RWPE1 (cell line): ENCODE results near the gene ANKS1A.
A peak's percentile ranks its signal among the peaks of the same experiment; 100 is the strongest.
"Not testable (repeated sequence)": the region's sequence is repeated elsewhere in the genome, so short reads cannot be mapped to it uniquely, and the experiment has no call there.

Experiments used
- CTCF ChIA-PET: fragments of 350-600 bp; sonication (Branson Sonifier 250); formaldehyde crosslinking; extraction: SDS; loops from one replicate; lab custom pipeline; 2021; lab: Yijun Ruan, JAX
- POLR2A ChIA-PET: fragments of 400-600 bp; formaldehyde crosslinking; extraction: SDS; loops from one replicate; lab custom pipeline; 2020; ENCODE audit warnings: antibody characterized with exemption; ENCODE audit not compliant: low non-redundant PET; lab: Yijun Ruan, JAX
- DNase-seq: peaks from one replicate; pipeline ENCODE4 v3.0.0; 2012; ENCODE audit warnings: low spot score
- H3K27ac ChIP-seq: fragments of 450-650 bp; 2 replicates; pipeline ENCODE4 v1.5.1; 2017
- TF ChIP-seq, protein P1 (sequence below): fragments of 450-650 bp; conservative IDR thresholded peaks from 2 replicates; pipeline ENCODE4 v1.5.1; 2017; ENCODE audit warnings: low read depth, mild to moderate bottlenecking

Gene ANKS1A

DNA sequence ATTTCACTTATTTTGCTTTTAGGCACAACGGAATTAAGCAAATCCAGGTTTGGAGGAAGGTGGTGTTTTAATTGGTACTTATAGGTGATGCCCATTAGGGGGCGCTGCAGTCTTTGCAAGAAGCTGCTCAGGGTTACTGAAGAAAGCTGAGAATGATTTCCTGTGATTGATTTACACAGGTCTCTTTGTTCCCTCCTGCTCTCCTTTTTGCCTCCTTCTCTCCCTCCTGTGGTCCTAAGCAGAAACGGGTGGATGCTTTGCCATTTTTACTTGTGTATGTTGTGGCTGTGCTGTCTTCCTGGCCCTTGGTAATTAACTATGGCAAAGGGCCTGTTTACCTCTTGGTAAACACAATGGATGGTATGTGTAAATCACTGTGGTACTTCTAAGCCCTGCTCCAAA is 97.8 kb downstream of the ANKS1A start:
- H3K27ac ChIP-seq, result no peak overlapping the region
- TF ChIP-seq, protein P1, sequence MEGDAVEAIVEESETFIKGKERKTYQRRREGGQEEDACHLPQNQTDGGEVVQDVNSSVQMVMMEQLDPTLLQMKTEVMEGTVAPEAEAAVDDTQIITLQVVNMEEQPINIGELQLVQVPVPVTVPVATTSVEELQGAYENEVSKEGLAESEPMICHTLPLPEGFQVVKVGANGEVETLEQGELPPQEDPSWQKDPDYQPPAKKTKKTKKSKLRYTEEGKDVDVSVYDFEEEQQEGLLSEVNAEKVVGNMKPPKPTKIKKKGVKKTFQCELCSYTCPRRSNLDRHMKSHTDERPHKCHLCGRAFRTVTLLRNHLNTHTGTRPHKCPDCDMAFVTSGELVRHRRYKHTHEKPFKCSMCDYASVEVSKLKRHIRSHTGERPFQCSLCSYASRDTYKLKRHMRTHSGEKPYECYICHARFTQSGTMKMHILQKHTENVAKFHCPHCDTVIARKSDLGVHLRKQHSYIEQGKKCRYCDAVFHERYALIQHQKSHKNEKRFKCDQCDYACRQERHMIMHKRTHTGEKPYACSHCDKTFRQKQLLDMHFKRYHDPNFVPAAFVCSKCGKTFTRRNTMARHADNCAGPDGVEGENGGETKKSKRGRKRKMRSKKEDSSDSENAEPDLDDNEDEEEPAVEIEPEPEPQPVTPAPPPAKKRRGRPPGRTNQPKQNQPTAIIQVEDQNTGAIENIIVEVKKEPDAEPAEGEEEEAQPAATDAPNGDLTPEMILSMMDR, result peak; percentile 72
- DNase-seq, result peak; percentile 51
- CTCF ChIA-PET, result interaction anchor here (0.5 to 2.2 kb wide), 12 partner anchors 15 to 293 kb away, joined by 3 to 21 read pairs (median 4); no protein-coding TSS in a partner anchor
- POLR2A ChIA-PET, result no interaction called here

DNA sequence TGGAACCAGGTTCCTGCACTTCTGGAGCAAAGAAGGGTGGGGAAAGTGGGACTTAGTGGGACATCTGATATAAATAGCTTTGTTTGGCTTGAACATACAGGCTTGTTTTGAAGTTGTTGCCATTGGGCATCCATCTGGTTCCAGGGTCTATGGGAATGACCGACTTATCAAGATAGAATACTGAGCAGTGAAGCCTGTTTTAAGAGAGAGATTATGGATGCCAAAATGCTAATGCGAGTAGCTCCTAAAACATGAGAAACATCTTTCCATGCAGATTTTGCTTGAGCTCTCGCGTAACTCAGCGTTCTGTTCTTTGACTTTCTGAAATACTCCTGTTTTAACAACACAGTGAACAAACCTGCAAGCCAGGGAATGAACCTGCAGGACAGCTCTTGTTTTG is 98.5 kb downstream of the ANKS1A start:
- TF ChIP-seq, protein P1, result no peak
- DNase-seq, result no peak
- POLR2A ChIA-PET, result no interaction called here
- no peak overlapping the region for H3K27ac ChIP-seq
- CTCF ChIA-PET, result interaction anchor here (0.9 to 2.2 kb wide), 6 partner anchors 38 to 163 kb away, joined by 3 to 21 read pairs (median 4); no protein-coding TSS in a partner anchor

DNA sequence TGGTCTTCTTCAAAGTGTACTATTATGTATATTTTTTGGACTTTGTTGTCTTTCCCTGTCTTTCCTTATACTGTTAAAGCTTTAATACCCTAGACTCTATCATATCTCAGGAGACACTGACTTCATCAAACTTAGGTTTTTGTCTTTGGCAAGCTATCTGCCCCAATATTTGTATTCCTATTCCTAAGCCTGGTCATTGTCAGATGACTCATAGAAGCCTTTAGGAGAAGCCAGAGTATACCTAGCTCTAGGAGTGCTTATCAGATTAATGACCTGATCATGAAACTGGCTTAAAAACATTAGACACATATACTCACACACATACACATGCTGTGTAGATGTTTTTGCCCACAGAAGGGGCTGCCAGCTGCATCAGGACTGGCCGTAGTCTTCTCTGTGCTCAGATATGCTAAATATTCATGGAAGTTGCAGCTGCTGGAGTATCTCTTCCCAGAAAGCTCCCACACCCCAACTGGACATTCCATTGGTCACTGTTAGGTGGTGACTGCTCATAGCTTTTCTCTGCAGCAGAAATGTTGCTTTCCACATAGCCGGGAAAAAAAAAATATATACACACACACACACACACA is 102.0 kb downstream of the ANKS1A start:
- DNase-seq, result no peak
- CTCF ChIA-PET, result no interaction called here
- POLR2A ChIA-PET, result no interaction called here
- H3K27ac ChIP-seq, result no peak overlapping the region
- TF ChIP-seq, protein P1, result no peak

DNA sequence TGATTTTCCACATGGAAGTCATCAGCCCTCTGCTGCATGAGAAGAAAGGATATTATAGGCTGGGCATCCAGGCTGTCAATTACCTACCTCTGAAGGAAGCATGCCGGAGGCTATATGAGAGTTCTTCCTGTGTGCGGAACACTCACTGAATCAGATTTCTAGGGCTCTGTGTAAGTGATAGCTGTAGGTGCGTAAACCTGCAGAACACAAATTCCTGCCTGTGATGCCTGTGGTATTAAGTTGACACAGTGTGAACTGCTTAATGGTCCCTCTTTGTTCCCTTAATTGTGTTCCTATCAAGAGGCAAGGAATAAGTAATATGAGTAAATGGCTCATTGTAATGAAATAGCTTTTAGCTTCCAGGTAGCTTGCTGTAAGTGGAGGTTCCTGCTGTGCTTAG is 103.3 kb downstream of the ANKS1A start:
- CTCF ChIA-PET, result interaction anchor here (1.5 kb wide), 1 partner anchor 147 kb away, joined by 8 read pairs; no protein-coding TSS in a partner anchor

DNA sequence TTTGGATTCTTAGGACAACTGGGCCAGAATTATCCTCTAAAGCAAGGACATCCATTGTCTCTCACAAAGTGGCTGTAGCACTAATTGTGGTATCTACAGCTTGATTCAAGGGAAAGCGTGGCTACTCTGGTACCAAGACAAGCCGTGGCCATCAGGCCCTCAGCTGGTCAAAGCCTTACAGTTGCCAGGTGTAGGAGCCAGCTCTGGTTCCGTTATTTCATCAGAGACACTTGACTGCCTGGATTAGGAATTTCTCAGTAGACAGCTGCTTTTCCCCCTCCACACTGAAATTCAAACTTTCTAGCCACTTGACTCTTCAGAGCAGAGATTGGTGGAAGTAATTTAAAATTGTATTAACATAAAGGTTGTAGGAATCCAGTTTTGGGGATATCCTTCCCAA is 104.2 kb downstream of the ANKS1A start:
- CTCF ChIA-PET, result interaction anchor here (1.5 kb wide), 1 partner anchor 147 kb away, joined by 8 read pairs; no protein-coding TSS in a partner anchor
- POLR2A ChIA-PET, result no interaction called here
- DNase-seq, result no peak
- H3K27ac ChIP-seq, result no peak overlapping the region
- TF ChIP-seq, protein P1, result no peak

More for the DNA sequence above, 103.3 kb downstream of the ANKS1A start:
- TF ChIP-seq, protein P1, result no peak
- POLR2A ChIA-PET, result no interaction called here
- H3K27ac ChIP-seq, result no peak overlapping the region
- peak; percentile 14 for DNase-seq

GRCh38 chr6:34994693-34995092 is 105.6 kb downstream of the ANKS1A start:
- no peak for DNase-seq
- CTCF ChIA-PET, result interaction anchor here (0.6 kb wide), 1 partner anchor 117 kb away, joined by 3 read pairs; no protein-coding TSS in a partner anchor
- H3K27ac ChIP-seq, result no peak overlapping the region
- POLR2A ChIA-PET, result no interaction called here
- TF ChIP-seq, protein P1, result no peak

DNA sequence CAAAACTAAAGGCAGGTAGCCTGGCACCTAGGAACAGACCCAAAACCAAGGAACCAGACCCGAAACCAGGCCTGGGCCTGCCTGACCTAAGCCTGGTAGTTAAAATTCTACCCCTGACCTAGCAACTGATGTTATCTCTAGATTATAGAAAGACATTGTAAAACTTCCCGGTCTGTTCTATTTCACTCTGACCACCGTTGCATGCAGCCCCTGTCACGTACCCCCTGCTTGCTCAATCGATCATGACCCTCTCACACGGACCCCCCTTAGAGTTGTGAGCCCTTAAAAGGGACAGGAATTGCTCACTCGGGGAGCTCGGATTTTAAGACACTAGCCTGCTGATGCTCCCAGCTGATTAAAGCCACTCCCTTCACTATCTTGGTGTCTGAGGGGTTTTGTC is 109.4 kb downstream of the ANKS1A start:
- CTCF ChIA-PET, DNase-seq, POLR2A ChIA-PET, H3K27ac ChIP-seq: not testable (repeated sequence)

- H3K27ac ChIP-seq, DNase-seq, CTCF ChIA-PET, POLR2A ChIA-PET: not testable (repeated sequence)
These were observed 110.1 kb downstream of the ANKS1A start for GRCh38 chr6:34999153-34999552.

DNA sequence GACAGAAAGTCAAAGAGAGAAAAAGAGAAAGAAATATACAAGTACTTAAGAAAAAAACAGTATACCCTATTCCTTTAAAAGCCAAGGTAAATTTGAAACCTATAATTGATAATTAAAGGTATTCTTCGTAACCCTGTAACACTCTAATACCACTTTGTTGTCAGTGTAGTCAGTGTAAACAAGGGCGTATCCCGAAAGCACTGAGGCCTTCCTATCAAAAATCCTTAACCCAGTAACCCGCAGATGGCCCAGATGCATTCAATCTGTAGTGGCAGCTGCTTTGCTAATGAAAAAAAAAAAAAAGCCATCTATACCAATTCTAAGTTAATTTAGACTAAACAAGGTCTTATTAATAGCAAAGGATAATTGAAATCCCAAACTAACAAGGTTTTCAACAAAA is 110.9 kb downstream of the ANKS1A start:
- CTCF ChIA-PET, DNase-seq, POLR2A ChIA-PET, H3K27ac ChIP-seq: not testable (repeated sequence)

DNA sequence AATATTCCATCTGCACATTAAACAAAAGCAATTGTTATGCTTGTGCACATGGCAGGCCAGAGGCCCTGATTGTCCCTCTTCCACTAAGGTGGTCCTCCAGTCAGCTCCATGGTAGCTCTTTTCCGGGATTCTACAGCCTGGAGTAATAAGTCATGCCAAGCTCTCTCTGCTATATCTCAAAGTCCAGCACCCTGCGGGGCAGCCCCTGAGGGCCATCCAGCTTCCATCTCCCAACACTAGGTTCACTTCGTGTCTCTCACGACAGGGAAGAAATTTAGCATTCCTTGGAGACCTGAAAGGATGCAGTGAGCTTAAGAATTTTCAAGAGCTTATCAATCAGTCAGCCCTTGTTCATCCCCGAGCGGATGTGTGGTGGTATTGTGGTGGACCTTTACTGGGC is 112.3 kb downstream of the ANKS1A start:
- CTCF ChIA-PET, result interaction anchor here (0.6 kb wide), 1 partner anchor 718 kb away, joined by 4 read pairs; no protein-coding TSS in a partner anchor
- H3K27ac ChIP-seq, POLR2A ChIA-PET, DNase-seq: not testable (repeated sequence)
